IPS-NIHi7 (cell line): Measurements from ENCODE around the gene KRTAP19-2.

Source experiments
- DNase-seq: peaks from one replicate; pipeline ENCODE4 v3.0.0; 2012; ENCODE audit warnings: mixed read lengths; ENCODE audit errors: extremely low spot score

Gene KRTAP19-2, protein sequence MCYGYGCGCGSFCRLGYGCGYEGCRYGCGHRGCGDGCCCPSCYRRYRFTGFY

DNA sequence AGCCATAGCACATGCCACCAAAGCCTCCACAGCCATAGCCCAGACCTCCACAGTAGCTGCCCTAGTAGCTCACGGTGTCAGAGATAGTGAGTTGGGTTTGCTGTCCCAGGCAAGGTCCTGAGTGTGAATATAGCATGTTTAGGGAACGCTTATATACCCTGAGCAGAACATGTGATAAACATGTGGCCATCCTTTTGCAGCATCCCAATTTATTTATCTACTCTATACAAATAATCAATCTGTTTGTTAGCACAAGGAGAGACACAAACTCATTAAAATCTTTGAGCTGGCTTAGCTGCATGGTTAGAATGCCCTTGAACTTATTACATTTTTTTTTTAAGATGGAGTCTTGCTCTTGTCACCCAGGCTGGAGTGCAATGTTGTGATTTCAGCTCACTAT, at the start of gene KRTAP19-2:
TSS of gene KRTAP19-2 (minus strand) at position 101 of the 400 bp plus-strand sequence. CDS start at position 13, 88 bp downstream.
- no peak for DNase-seq

DNA sequence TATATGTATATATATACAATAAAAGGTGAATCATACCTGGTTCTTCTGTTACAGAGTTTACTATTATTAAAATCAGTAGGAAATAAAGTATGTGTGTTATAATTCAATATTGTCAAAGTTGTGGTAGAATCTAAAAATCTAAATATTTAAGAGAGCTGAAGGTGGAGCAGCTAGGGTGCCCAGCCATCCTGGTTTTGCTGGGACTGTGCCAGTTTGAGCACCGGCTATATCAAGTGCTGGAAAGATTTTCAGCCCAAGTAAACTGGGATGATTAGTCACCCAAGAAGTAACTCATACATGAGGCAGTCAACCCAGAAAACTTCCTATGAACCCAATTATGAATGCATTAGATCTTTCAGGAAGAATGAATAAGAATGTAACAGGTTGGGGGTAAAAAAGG, 31.6 kb upstream of the KRTAP19-2 start:
- no peak for DNase-seq

GRCh38 chr21:30515681-30516080, 28.4 kb upstream of the KRTAP19-2 start:
- no peak for DNase-seq

GRCh38 chr21:30505621-30506205, 18.5 kb upstream of the KRTAP19-2 start:
- peak; percentile 23 for DNase-seq

DNA sequence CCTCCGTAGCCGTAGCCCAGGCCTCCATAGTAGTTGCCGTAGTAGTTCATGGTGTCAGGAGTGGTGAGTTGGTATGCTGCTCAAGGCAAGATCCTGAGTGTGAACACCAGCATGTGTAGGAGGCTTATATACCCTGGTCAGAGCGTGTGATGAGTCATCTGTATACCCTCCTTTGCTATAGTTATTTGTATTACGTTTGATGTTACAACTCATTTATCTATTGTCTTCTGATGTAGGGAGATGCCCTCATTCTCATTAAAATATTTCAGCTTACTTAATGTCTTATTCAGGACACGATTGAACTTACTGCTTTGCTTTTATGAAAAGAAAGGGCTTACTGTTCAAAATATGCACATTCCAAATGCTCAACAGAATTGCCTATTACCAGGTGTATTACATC, 14.8 kb upstream of the KRTAP19-2 start, which contains the start of gene KRTAP19-5:
TSS of gene KRTAP19-5 (minus strand) at position 101 of the 400 bp plus-strand sequence. CDS start at position 50, 51 bp downstream.
- DNase-seq, result no peak

DNA sequence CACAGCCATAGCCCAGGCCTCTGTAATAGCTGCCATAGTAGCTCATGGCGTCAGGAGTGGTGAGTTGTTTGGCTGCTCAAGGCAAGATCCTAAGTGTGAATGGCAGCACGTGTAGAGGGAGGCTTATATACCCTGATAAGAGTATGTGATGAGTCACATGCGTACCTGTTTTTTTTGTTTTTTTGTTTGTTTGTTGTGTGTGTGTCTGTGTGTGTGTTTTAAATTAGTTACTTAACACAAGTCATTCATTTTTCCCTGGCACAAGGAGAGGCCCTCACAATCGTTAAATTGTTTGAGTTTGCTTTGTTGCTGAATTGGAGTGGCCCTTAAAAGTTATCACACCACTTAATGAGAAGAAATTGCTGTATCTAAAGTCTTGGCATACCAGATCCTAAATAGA, 9.8 kb upstream of the KRTAP19-2 start, which contains the start of gene KRTAP19-4:
TSS of gene KRTAP19-4 (minus strand) at position 101 of the 400 bp plus-strand sequence. CDS start at position 46, 55 bp downstream.
- no peak for DNase-seq

DNA sequence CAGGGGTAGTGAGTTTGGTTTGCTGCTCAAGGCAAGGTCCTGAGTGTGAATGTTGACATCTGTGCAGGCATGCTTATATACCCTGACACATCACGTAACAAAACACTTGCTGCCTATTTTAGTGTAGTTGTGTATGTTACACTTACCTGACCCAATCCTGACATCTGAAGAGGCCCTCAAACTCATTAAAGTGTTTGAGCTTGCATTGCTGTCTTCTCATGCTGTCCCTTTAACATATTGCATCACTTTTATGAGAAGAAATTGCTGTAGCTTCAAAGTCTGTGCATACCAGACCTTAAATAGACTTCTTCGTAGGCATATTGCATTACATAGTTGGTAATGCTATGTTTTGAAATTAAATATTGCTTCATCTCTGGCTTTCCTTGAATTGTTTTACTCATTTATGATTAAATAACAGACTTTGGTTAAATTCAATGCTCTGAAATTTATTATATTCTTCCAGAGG, 4.8 kb upstream of the KRTAP19-2 start, which contains the start of gene KRTAP19-3:
TSS of gene KRTAP19-3 (minus strand) at position 51 of the 466 bp plus-strand sequence. CDS start 56 bp downstream, outside the sequence.
- no peak for DNase-seq

DNA sequence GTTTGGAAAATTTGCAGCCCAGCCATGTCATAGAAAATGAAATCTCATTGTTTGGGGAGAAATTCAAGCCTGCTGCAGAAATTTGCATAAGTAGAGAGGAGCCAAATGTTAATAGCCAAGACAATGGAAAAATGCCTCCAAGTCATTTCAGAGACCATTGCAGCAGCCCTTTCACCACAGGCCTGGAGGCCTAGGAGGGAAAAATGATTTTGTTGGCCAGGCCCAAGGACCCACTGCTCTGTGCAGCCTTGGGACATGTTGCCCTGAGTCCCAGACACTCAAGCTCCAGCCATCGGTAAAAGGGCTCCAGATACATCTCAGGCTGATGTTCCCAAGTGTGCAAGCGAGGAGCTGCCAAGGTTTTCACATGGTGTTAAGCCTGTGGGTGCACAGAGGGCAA, 1.1 kb downstream of the KRTAP19-2 start:
- no peak for DNase-seq

DNA sequence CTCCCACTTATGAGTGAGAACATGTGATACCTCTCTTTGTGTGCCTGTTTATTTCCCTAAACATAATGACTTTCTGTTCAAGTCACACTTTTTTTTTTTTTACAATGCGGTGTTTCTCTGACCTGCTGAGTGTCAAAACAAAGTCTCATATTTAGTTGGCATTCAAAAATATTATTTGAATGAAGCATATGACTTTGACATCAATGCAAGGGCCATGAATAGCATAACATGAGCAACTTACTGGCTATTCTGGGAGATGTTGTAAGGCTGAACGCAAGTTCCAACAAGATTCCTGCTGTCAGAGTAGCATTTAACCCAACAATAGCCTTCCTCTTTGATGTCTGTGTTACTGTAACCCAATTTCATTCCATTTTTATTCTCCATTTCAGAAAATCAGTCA, 5.1 kb downstream of the KRTAP19-2 start:
- DNase-seq, result no peak

DNA sequence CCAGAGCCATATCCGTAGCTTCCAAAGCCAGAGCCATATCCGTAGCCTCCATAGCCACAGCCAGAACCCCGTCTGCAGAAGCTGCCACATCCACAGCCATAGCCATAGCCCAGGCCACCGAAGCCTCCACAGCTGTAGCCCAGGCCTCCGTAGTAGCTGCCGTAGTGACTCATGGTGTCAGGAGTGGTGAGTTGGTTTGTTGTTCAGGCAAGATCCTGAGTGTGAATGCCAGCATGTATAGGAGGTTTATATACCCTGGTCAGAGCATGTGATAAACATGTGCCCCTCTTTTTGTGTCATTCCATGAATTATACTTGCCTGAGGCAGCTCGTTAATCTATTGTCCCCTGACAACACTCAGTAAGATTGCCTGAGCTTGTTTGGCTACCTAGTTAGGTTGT, 7.1 kb downstream of the KRTAP19-2 start, which contains the start of gene KRTAP19-1:
TSS of gene KRTAP19-1 (minus strand) at position 223 of the 400 bp plus-strand sequence. CDS start at position 173, 50 bp downstream.
- DNase-seq, result no peak

DNA sequence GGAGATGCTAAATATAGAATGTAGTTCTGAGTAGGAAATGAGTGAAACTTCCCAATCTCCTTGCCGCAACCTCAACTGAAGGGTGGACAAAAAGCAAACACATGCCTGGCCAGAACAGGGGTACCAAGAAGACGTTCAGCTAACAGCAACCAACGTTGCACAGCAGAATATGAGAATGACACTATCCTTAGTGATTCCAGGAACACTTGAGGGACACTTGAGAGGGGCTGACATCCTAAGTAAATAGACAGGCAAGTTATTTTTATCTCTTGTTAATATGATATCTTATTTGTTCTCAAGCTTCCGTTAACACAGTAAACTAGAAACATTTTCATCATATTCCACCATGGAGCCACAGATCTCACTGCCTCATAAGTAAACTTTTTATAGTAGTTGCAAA, 8.0 kb downstream of the KRTAP19-2 start:
- DNase-seq, result no peak

- no peak for DNase-seq
These were observed 9.2 kb downstream of the KRTAP19-2 start for GRCh38 chr21:30478004-30478403.

GRCh38 chr21:30468900-30469714, 18.1 kb downstream of the KRTAP19-2 start:
- DNase-seq, result no peak

DNA sequence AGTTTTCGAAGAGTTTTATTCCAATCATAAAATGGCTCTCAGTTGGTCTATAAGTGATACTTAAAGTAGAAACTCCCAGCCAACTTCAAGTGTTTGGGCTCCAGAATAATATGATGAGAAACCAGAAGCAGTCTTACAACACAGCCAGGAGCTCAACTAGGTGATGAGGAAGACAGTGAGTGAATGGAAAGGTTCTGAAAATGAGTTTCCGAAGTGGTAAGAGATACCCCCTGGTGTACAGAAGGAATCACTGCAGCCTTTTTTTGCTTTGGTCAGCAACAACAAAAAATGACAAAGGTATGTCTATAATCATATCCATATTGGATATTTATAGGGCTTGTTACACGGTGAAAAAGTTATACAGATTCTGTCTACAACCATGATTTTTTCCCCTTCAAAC, 23.5 kb downstream of the KRTAP19-2 start:
- DNase-seq, result peak; percentile 38

DNA sequence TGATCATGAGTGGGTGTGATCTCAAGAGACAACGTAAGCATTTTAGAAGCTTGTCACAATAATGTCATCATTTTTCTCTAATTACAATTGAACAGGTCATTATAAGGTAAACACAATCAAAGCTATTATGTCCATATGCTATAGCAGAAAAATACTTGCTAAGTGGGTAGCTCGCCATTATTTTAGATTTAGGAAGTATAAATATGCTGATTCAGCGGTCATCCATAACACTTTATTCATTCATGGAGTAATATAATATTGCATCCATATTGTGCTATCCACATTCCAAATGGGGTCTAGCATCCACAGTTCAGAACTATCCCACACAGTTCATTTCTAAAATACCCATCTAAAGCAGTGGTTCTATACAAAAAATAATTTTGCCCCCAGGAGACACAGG, 38.7 kb downstream of the KRTAP19-2 start:
- DNase-seq, result no peak

DNA sequence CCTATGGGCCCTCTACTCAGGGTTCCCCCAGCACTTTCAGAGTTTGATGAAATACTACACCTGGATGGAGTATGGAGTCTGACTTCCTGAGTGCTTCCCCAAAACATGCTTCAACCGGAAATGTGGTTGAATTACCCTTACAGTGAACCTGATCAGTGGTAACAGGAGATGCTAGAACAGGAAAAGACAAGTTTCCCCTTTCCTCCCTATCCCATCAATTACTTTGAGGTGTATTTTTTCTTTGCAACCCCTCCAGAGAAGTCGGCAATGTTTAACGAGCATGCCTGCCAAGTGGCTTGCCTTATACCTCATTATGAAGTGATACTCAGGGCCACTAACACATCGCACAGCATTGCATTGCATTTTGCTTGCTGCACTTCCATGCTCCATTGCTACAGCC, 40.2 kb downstream of the KRTAP19-2 start:
- no peak for DNase-seq

- peak; percentile 21 for DNase-seq
These were observed 43.0 kb downstream of the KRTAP19-2 start for GRCh38 chr21:30444204-30444603.

- DNase-seq, result no peak
These were observed 44.0 kb downstream of the KRTAP19-2 start for GRCh38 chr21:30443226-30443625.

DNA sequence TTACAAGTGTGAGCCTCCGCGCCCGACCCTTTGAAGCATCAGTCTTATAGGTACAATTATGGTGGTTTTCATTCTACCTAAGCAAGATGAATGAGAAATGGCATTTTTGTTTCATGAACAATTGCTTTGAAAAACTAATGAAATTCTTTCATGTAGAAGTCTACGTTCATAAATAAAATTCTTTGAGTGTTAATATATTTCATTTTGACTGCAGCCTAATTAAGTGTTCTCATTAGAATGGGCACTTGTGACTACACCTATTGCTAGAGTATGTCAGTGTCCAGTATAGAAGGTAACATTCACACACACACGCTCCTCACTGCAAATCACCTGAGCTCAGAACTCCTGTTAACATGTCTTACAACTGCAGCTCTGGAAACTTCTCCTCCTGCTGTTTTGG, 47.3 kb downstream of the KRTAP19-2 start, which contains the start of gene KRTAP15-1:
TSS of gene KRTAP15-1 (plus strand) at position 301 of the 400 bp plus-strand sequence. CDS start at position 354, 53 bp downstream.
- DNase-seq, result no peak
